ENCODE results near the gene ACTN2.

ACTN2 gene

DNA sequence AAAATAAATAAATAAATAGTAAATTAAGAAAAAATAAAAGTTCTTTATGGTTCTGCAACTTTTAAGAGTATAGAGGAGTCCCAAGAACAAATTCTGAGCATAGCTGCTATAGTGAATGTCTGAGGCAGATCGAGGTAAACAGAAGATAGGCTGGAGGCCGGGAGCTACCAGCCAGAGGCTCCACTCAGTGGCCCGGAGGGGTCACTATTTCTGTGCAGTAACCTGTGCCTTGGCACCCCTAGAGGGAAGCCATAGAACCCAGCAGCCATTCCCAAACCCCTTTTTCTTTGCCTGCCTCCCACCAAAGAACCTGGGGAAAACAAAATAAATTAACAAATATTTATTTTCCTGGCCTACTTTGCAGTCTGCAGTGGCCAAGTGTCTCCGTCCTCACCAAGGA lies 43.5 kb upstream of the ACTN2 start:
- TF ChIP-seq, protein P1, sequence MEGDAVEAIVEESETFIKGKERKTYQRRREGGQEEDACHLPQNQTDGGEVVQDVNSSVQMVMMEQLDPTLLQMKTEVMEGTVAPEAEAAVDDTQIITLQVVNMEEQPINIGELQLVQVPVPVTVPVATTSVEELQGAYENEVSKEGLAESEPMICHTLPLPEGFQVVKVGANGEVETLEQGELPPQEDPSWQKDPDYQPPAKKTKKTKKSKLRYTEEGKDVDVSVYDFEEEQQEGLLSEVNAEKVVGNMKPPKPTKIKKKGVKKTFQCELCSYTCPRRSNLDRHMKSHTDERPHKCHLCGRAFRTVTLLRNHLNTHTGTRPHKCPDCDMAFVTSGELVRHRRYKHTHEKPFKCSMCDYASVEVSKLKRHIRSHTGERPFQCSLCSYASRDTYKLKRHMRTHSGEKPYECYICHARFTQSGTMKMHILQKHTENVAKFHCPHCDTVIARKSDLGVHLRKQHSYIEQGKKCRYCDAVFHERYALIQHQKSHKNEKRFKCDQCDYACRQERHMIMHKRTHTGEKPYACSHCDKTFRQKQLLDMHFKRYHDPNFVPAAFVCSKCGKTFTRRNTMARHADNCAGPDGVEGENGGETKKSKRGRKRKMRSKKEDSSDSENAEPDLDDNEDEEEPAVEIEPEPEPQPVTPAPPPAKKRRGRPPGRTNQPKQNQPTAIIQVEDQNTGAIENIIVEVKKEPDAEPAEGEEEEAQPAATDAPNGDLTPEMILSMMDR (IDR thresholded peaks at IDR 0.05; ENCODE audit: low read depth, low read length, poor library complexity, severe bottlenecking) = no peak
- no peak for TF ChIP-seq EZH2phosphoT487 (IDR thresholded peaks at IDR 0.05; ENCODE audit: borderline replicate concordance, low read length)

DNA sequence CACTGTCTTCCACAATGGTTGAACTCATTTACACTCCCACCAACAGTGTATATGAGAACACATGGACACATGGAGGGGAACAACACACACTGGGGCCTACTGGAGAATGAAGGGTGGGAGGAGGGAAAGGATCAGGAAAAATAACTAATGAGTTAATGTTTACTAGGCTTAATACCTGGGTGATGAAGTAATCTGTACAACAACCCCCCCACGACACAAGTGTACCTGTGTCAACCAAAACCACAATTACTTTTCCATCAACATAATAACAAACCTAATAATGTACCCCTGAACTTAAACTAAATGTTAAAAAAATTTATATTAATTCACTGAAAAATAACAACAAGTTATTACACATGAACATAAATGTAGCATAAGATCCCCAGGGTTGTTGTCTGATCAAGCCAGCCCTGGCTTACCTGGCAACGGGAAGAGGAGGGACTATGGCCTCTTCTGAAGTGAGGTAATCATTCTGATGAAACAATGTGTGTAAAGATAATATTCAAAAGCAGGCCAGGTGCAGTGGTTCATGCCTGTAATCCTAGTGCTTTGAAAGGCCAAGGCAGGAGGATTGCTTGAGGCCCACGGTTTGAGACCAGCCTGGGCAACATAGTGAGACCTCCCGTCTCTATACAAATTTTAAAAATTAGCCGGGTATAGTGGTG lies 41.2 kb upstream of the ACTN2 start:
- Histone ChIP-seq H3K4me1 (ENCODE audit: control insufficient read depth, low read length) (no peaks in the 10 kb centered on the region), H3K4me3 (ENCODE audit: low read length) (no peak overlapping the region), H3K27me3 (ENCODE audit: control insufficient read depth, low read length) (no peaks in the 10 kb centered on the region), H3K79me2 (ENCODE audit: control insufficient read depth, low read length) (no peaks in the 10 kb centered on the region), H3K9me3 (ENCODE audit: control insufficient read depth, insufficient read depth, low read length) (no peaks in the 10 kb centered on the region), H4K20me1 (ENCODE audit: control insufficient read depth, insufficient read depth, low read depth, low read length) (no peaks in the 10 kb centered on the region), H3F3A (ENCODE audit: control insufficient read depth, insufficient read depth) (no peaks in the 10 kb centered on the region), H3K27ac (ENCODE audit: low read depth, low read length) (no peak overlapping the region), H3K36me3 (ENCODE audit: control insufficient read depth, low read length) (no peaks in the 10 kb centered on the region), H3K4me2 (ENCODE audit: low read length) (no peak overlapping the region), H3K9me2 (replicated peaks; ENCODE audit: control insufficient read depth, low read length) (no peaks in the 10 kb centered on the region)
- no peak for TF ChIP-seq EZH2phosphoT487 (IDR thresholded peaks at IDR 0.05; ENCODE audit: borderline replicate concordance, low read length)
- TF ChIP-seq, protein P1 (IDR thresholded peaks at IDR 0.05; ENCODE audit: low read depth, low read length, poor library complexity, severe bottlenecking) = no peak

More for the DNA sequence above, 43.5 kb upstream of the ACTN2 start:
- H3K27me3 ChIP-seq (ENCODE audit: control insufficient read depth, low read length) = no peaks in the 10 kb centered on the region
- no peaks in the 10 kb centered on the region for H3K9me2 ChIP-seq (replicated peaks; ENCODE audit: control insufficient read depth, low read length)
- H4K20me1 ChIP-seq (ENCODE audit: control insufficient read depth, insufficient read depth, low read depth, low read length) = no peaks in the 10 kb centered on the region
- no peak overlapping the region for H3K4me2 ChIP-seq (ENCODE audit: low read length)
- H3K36me3 ChIP-seq (ENCODE audit: control insufficient read depth, low read length) = no peaks in the 10 kb centered on the region
- no peaks in the 10 kb centered on the region for H3K4me1 ChIP-seq (ENCODE audit: control insufficient read depth, low read length)
- H3K4me3 ChIP-seq (ENCODE audit: low read length) = no peak overlapping the region
- no peaks in the 10 kb centered on the region for H3K9me3 ChIP-seq (ENCODE audit: control insufficient read depth, insufficient read depth, low read length)
- H3K27ac ChIP-seq (ENCODE audit: low read depth, low read length) = no peak overlapping the region
- H3F3A ChIP-seq (ENCODE audit: control insufficient read depth, insufficient read depth) = no peaks in the 10 kb centered on the region
- no peaks in the 10 kb centered on the region for H3K79me2 ChIP-seq (ENCODE audit: control insufficient read depth, low read length)

DNA sequence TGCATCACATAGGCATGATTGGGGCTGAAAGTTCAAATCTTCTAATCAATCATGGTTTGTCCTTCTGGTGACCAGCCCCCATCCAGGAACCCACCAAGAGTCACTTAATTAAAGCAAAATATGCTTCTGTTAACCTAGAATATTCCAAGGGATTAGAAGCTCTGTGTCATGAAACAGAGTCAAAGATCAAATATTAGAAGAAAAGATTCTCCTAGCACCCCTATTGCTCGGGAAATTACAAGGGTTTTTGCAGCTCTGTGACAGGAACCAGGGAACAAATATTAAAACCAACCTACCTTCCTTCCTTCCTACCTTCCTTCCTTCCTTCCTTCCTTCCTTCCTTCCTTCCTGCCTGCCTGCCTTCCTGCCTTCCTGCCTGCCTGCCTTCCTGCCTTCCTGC lies 31.8 kb upstream of the ACTN2 start:
- H3K27me3 ChIP-seq (ENCODE audit: control insufficient read depth, low read length) = no peaks in the 10 kb centered on the region
- no peak overlapping the region for H3K4me3 ChIP-seq (ENCODE audit: low read length)
- no peak overlapping the region for H3K4me2 ChIP-seq (ENCODE audit: low read length)
- H3K9me3 ChIP-seq (ENCODE audit: control insufficient read depth, insufficient read depth, low read length) = no peaks in the 10 kb centered on the region
- H3K9me2 ChIP-seq (replicated peaks; ENCODE audit: control insufficient read depth, low read length) = no peaks in the 10 kb centered on the region
- H4K20me1 ChIP-seq (ENCODE audit: control insufficient read depth, insufficient read depth, low read depth, low read length) = no peaks in the 10 kb centered on the region
- H3K27ac ChIP-seq (ENCODE audit: low read depth, low read length) = no peak overlapping the region
- H3K79me2 ChIP-seq (ENCODE audit: control insufficient read depth, low read length) = no peaks in the 10 kb centered on the region
- H3K36me3 ChIP-seq (ENCODE audit: control insufficient read depth, low read length) = no peaks in the 10 kb centered on the region
- H3K4me1 ChIP-seq (ENCODE audit: control insufficient read depth, low read length) = no peaks in the 10 kb centered on the region
- H3F3A ChIP-seq (ENCODE audit: control insufficient read depth, insufficient read depth) = no peaks in the 10 kb centered on the region
- TF ChIP-seq EZH2phosphoT487 (IDR thresholded peaks at IDR 0.05; ENCODE audit: borderline replicate concordance, low read length) = no peak
- TF ChIP-seq, protein P1 (IDR thresholded peaks at IDR 0.05; ENCODE audit: low read depth, low read length, poor library complexity, severe bottlenecking) = no peak
